Endothelial cell of umbilical vein (primary cell): ENCODE results near the gene KIAA1217. TPM values are rescaled to one million over a fixed set of nuclear protein-coding genes. Genes with fewer than 3 reads are reported as not detected.

Experiments used
- BruUV-seq: library from RNA; stranded (reverse); fragments of 400-500 nt; replicated peaks from 2 replicates; lab custom pipeline; 2021; lab: Mats Ljungman, UMichigan
- CTCF ChIA-PET: fragments of 300-600, 350-600 bp; sonication (Branson Sonifier 250); formaldehyde crosslinking; loops from one replicate; lab custom pipeline; 2021; ENCODE audit warnings: antibody characterized with exemption, inconsistent platforms; lab: Charles Lee
- POLR2A ChIA-PET: fragments of 300-600, 350-600 bp; sonication (Branson Sonifier 250); formaldehyde crosslinking; loops from one replicate; lab custom pipeline; 2021; ENCODE audit warnings: antibody characterized with exemption, inconsistent platforms; lab: Charles Lee
- DNase-seq: peaks from one replicate; pipeline ENCODE4 v3.0.0-alpha.2; 2011; ENCODE audit warnings: low read depth, low spot score
- FAIRE-seq: peaks from 2 replicates; lab custom pipeline; 2011; peaks lifted over from hg19 to GRCh38; lab: Jason Lieb, UNC
- H2AFZ ChIP-seq: 2 replicates; pipeline ENCODE4 v1.6.0; 2012; ENCODE audit warnings: low read depth, low read length, control low read depth, inconsistent platforms
- H3K27ac ChIP-seq: 2 replicates; pipeline ENCODE4 v1.5.1; 2011; ENCODE audit warnings: low read depth, mild to moderate bottlenecking, control low read depth, low read length, moderate library complexity; ENCODE audit not compliant: insufficient read depth
- H3K27me3 ChIP-seq, 2 experiments: 2 replicates each; pipeline versions ENCODE4 v1.6.0 to v1.6.1; 2011; ENCODE audit warnings: low read length in 2 of 2, mixed read lengths in 1 of 2; ENCODE audit not compliant: control insufficient read depth in 2 of 2, insufficient read depth in 2 of 2
- H3K36me3 ChIP-seq, 2 experiments: 2 replicates in 1 of 2; 3 replicates in 1 of 2; pipeline ENCODE4 v1.5.1; 2011; ENCODE audit warnings: low read length in 2 of 2, mild to moderate bottlenecking in 1 of 2, moderate library complexity in 1 of 2; ENCODE audit not compliant: control insufficient read depth in 2 of 2, insufficient read depth in 2 of 2; ENCODE audit errors: extremely low read depth in 1 of 2
- H3K4me1 ChIP-seq: 3 replicates; pipeline ENCODE4 v1.5.1; 2011; ENCODE audit warnings: mild to moderate bottlenecking, low read length; ENCODE audit not compliant: control insufficient read depth, insufficient read depth; ENCODE audit errors: extremely low read depth
- H3K4me2 ChIP-seq: 2 replicates; pipeline ENCODE4 v1.6.1; 2011; ENCODE audit warnings: low read length, control low read depth, mixed read lengths; ENCODE audit not compliant: insufficient read depth
- H3K4me3 ChIP-seq, 3 experiments: fragments of 200-600 bp in 1 of 3; sonication (generic), shearing (Covaris generic) in 1 of 3; replicated peaks in 1 of 3; 2 replicates each; pipeline ENCODE4 v1.5.1; 2011 to 2016; ENCODE audit warnings: control low read depth in 3 of 3, low read length in 3 of 3, mild to moderate bottlenecking in 2 of 3, inconsistent platforms in 1 of 3, low read depth in 1 of 3, moderate library complexity in 1 of 3; ENCODE audit not compliant: insufficient read depth in 1 of 3
- H3K79me2 ChIP-seq: 2 replicates; pipeline ENCODE4 v1.6.0; 2012; ENCODE audit warnings: low read length, inconsistent platforms; ENCODE audit not compliant: control insufficient read depth, insufficient read depth
- H3K9ac ChIP-seq: replicated peaks from 2 replicates; pipeline ENCODE3; 2011; ENCODE audit warnings: low read length, control low read depth; ENCODE audit not compliant: insufficient read depth; ENCODE audit errors: extremely low read depth
- H3K9me1 ChIP-seq: replicated peaks from 3 replicates; pipeline ENCODE4 v1.6.0; 2011; ENCODE audit warnings: mild to moderate bottlenecking, low read length; ENCODE audit not compliant: control insufficient read depth, insufficient read depth; ENCODE audit errors: extremely low read depth
- H3K9me3 ChIP-seq: replicated peaks from 2 replicates; pipeline ENCODE4 v1.5.1; 2012; ENCODE audit warnings: low read length, inconsistent platforms; ENCODE audit not compliant: control insufficient read depth, insufficient read depth
- H4K20me1 ChIP-seq: replicated peaks from 2 replicates; pipeline ENCODE3; 2011; ENCODE audit warnings: mild to moderate bottlenecking, low read length; ENCODE audit not compliant: control insufficient read depth, insufficient read depth; ENCODE audit errors: extremely low read depth
- EZH2 ChIP-seq: IDR thresholded peaks from 2 replicates; pipeline ENCODE4 v1.6.1; 2012; ENCODE audit warnings: borderline replicate concordance, low read depth, mild to moderate bottlenecking, moderate library complexity, low read length, inconsistent platforms; ENCODE audit not compliant: severe bottlenecking
- FOS ChIP-seq: IDR thresholded peaks from 2 replicates; pipeline ENCODE4 v1.6.1; 2011; ENCODE audit warnings: mild to moderate bottlenecking, low read length, moderate library complexity, borderline replicate concordance; ENCODE audit not compliant: insufficient read depth
- GATA2 ChIP-seq: IDR thresholded peaks from 2 replicates; pipeline ENCODE4 v1.7.0; 2011; ENCODE audit warnings: low read depth, mild to moderate bottlenecking, moderate library complexity, mixed read lengths, low read length; ENCODE audit not compliant: insufficient read length, insufficient read depth
- JUN ChIP-seq: IDR thresholded peaks from 2 replicates; pipeline ENCODE4 v1.6.1; 2011; ENCODE audit warnings: borderline replicate concordance, low read depth; ENCODE audit not compliant: insufficient read length, insufficient read depth
- MYC ChIP-seq: IDR thresholded peaks from one replicate; pipeline ENCODE4 v1.6.1; 2011; ENCODE audit warnings: mild to moderate bottlenecking, low read depth, low read length
- POLR2A ChIP-seq: IDR thresholded peaks from 2 replicates; pipeline ENCODE4 v1.6.1; 2012; ENCODE audit warnings: low read depth, mild to moderate bottlenecking, control low read depth, low read length
- POLR2AphosphoS5 ChIP-seq: IDR thresholded peaks from 2 replicates; pipeline ENCODE4 v1.6.1; 2012; ENCODE audit warnings: low read depth, mild to moderate bottlenecking, control low read depth, low read length, moderate library complexity; ENCODE audit not compliant: insufficient read depth
- dilution Hi-C: fragments of 300-500 bp; cut with MboI; formaldehyde crosslinking; loops from one replicate; pipeline ENCODE4 v1.15.0; 2019; ENCODE audit warnings: low sequenced_read_pairs; ENCODE audit not compliant: extremely low pct_ligation_motif_present
- intact Hi-C: fragments of 100-400 bp; cut with micrococcal nuclease; formaldehyde crosslinking; loops from one replicate; pipeline ENCODE4 v1.10.0; 2022
- polyA plus RNA-seq, 4 experiments: library from polyadenylated mRNA; depleted of rRNA in 3 of 4; stranded (reverse) in 3 of 4; unstranded in 1 of 4; fragments of >200 nt; gene quantifications; 2 replicates each; pipeline versions ENCODE4 v1.2.1 to v1.2.3, GENCODE V29; 2011 to 2012; ENCODE audit warnings: missing spikeins in 1 of 4
- total RNA-seq: library from RNA; stranded (reverse); gene quantifications from 2 replicates; pipeline ENCODE4 v1.2.3, GENCODE V29; 2021
- TF ChIP-seq, protein P1 (sequence below), 2 donors: IDR thresholded peaks; 1 replicate in 1 of 2; 2 replicates in 1 of 2; pipeline ENCODE4 v1.5.1; 2011; ENCODE audit warnings: low read length in 2 of 2, mild to moderate bottlenecking in 2 of 2, moderate library complexity in 2 of 2, control low read depth in 1 of 2, inconsistent platforms in 1 of 2, low read depth in 1 of 2; ENCODE audit not compliant: insufficient read depth in 1 of 2; ENCODE audit errors: extremely low read depth in 1 of 2
- TF ChIP-seq, protein P2 (sequence below): IDR thresholded peaks from 2 replicates; pipeline ENCODE4 v1.6.1; 2011; ENCODE audit not compliant: insufficient read depth, insufficient read length

Gene KIAA1217
- total and polyA plus RNA-seq, 2 donors (not counting 3 experiments of a cell fraction or from before 2014, with no cell fraction given) = 0.83 to 10.3 TPM

DNA sequence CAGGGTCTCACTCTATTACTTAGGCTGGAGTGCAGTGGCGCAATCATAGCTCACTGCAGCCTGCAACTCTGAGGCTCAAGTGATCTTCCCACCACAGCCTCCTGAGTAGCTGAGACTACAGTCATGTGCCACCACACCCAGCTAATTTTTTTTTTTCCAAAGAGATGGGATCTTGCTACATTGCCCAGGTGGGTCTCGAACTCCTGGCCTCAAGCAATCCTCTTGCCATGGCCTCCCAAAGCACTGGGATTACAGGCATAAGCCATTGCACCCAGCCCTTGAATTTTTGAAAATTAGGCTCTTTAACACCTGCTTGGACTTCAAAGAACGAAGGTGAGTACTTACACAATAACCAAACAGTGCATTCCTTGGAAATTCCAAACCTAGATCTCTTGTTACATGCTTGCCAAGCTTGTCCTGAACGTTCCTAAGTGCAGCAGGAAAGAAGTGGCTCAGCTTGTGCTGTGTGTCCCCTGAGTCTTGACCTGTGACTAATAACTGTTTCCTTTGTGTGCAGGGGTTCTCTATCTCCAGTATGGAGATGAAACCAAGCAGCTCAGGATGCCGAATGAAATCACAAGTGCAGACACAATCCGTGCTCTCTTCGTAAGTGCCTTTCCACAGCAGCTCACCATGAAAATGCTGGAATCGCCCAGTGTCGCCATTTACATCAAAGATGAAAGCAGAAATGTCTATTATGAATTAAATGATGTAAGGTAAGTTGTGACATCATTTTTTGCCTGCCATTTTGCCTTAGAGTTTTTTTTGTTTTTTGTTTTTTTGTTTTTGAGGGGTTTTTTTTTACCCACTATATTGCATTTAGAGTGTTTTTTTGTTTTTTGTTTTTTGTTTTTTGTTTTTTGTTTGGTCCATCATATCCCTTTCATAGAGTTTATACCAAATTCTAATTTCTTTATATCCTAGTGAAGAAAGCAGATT lies 223.8 kb downstream of the KIAA1217 start:
- DNase-seq (no peak), FAIRE-seq (no peak)
- no peak overlapping the region for H3K4me3 ChIP-seq
- dilution Hi-C loops = no loop called here
- H3K9me3 ChIP-seq = no peaks in the 10 kb centered on the region
- BruUV-seq = no TSS peak
- no peaks in the 10 kb centered on the region for H4K20me1 ChIP-seq
- CTCF ChIA-PET = interaction anchor here (0.6 to 1.2 kb wide), 2 partner anchors 49 to 177 kb away, joined by 3 to 4 read pairs; no protein-coding TSS in a partner anchor
- H3K79me2 ChIP-seq = no peaks in the 10 kb centered on the region
- no peaks in the 10 kb centered on the region for H3K27me3 ChIP-seq
- no peak overlapping the region for H3K27ac ChIP-seq
- peak overlapping the region; percentile 48 for H2AFZ ChIP-seq
- no peaks in the 10 kb centered on the region for H3K36me3 ChIP-seq
- H3K4me1 ChIP-seq = no peaks in the 10 kb centered on the region
- no peak overlapping the region for H3K4me2 ChIP-seq
- H3K9ac ChIP-seq = no peak overlapping the region
- intact Hi-C loops = no loop called here
- no peaks in the 10 kb centered on the region for H3K9me1 ChIP-seq
- TF ChIP-seq, protein P1, sequence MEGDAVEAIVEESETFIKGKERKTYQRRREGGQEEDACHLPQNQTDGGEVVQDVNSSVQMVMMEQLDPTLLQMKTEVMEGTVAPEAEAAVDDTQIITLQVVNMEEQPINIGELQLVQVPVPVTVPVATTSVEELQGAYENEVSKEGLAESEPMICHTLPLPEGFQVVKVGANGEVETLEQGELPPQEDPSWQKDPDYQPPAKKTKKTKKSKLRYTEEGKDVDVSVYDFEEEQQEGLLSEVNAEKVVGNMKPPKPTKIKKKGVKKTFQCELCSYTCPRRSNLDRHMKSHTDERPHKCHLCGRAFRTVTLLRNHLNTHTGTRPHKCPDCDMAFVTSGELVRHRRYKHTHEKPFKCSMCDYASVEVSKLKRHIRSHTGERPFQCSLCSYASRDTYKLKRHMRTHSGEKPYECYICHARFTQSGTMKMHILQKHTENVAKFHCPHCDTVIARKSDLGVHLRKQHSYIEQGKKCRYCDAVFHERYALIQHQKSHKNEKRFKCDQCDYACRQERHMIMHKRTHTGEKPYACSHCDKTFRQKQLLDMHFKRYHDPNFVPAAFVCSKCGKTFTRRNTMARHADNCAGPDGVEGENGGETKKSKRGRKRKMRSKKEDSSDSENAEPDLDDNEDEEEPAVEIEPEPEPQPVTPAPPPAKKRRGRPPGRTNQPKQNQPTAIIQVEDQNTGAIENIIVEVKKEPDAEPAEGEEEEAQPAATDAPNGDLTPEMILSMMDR (IDR thresholded peaks at IDR 0.05; ENCODE audit: extremely low read depth in 1 of 2, insufficient read depth in 1 of 2, low read depth in 1 of 2, low read length in 2 of 2) = no peak
- TF ChIP-seq POLR2AphosphoS5 = no peak
- TF ChIP-seq POLR2A = no peak
- no peak for TF ChIP-seq JUN
- TF ChIP-seq FOS = no peak
- no peak for TF ChIP-seq MYC
- TF ChIP-seq EZH2 = no peak
- TF ChIP-seq, protein P2, sequence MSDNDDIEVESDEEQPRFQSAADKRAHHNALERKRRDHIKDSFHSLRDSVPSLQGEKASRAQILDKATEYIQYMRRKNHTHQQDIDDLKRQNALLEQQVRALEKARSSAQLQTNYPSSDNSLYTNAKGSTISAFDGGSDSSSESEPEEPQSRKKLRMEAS = no peak
- no peak for TF ChIP-seq GATA2
- POLR2A ChIA-PET = no interaction called here
